ENCODE results near the gene KANSL2.
"Not testable (repeated sequence)": the region's sequence is repeated elsewhere in the genome, so short reads cannot be mapped to it uniquely, and the experiment has no call there.

The KANSL2 gene

GRCh38 chr12:48630346-48630745, 51.7 kb downstream of the KANSL2 start:
- H3K4me3 ChIP-seq (ENCODE audit: low read depth, low read length), result no peak overlapping the region
- DNase-seq (ENCODE audit: low read depth), result no peak
- TF ChIP-seq CTCF (IDR thresholded peaks at IDR 0.05; ENCODE audit: insufficient read depth, low read depth, low read length, missing control alignments), result no peak

- TF ChIP-seq CTCF (IDR thresholded peaks at IDR 0.05; ENCODE audit: insufficient read depth, low read depth, low read length, missing control alignments), result no peak
- DNase-seq (ENCODE audit: low read depth), result peak; percentile 46
- H3K4me3 ChIP-seq (ENCODE audit: low read depth, low read length), result no peak overlapping the region
Measured at GRCh38 chr12:48629541-48629940, 52.5 kb downstream of the KANSL2 start.

- no peak for DNase-seq (ENCODE audit: low read depth)
- H3K4me3 ChIP-seq (ENCODE audit: low read depth, low read length), result no peak overlapping the region
- no peak for TF ChIP-seq CTCF (IDR thresholded peaks at IDR 0.05; ENCODE audit: insufficient read depth, low read depth, low read length, missing control alignments)
Measured at GRCh38 chr12:48627556-48627955, 54.5 kb downstream of the KANSL2 start.

- DNase-seq (ENCODE audit: low read depth); H3K4me3 ChIP-seq (ENCODE audit: low read depth, low read length): not testable (repeated sequence)
Measured at GRCh38 chr12:48622997-48623396, 59.0 kb downstream of the KANSL2 start.

- DNase-seq (ENCODE audit: low read depth), result peak; percentile 87
- H3K4me3 ChIP-seq (ENCODE audit: low read depth, low read length), result no peak overlapping the region
- peak; percentile 99 for TF ChIP-seq CTCF (IDR thresholded peaks at IDR 0.05; ENCODE audit: insufficient read depth, low read depth, low read length, missing control alignments)
Measured at GRCh38 chr12:48618541-48618940, 63.5 kb downstream of the KANSL2 start.

GRCh38 chr12:48615681-48616080, 66.4 kb downstream of the KANSL2 start:
- no peak for DNase-seq (ENCODE audit: low read depth)
- no peak for TF ChIP-seq CTCF (IDR thresholded peaks at IDR 0.05; ENCODE audit: insufficient read depth, low read depth, low read length, missing control alignments)
- no peak overlapping the region for H3K4me3 ChIP-seq (ENCODE audit: low read depth, low read length)

- no peak overlapping the region for H3K4me3 ChIP-seq (ENCODE audit: low read depth, low read length)
- TF ChIP-seq CTCF (IDR thresholded peaks at IDR 0.05; ENCODE audit: insufficient read depth, low read depth, low read length, missing control alignments), result no peak
- no peak for DNase-seq (ENCODE audit: low read depth)
Measured at GRCh38 chr12:48613321-48613720, 68.7 kb downstream of the KANSL2 start.
